GM12874 (cell line): ENCODE data around the gene SOCS4.

Experiments used
- CTCF ChIP-seq: IDR thresholded peaks from 2 replicates; pipeline ENCODE4 v1.5.1; 2011; ENCODE audit warnings: low read depth, mild to moderate bottlenecking, control low read depth, low read length, moderate library complexity; ENCODE audit not compliant: insufficient read depth

The SOCS4 gene

GRCh38 chr14:55084401-55085059, 57.5 kb downstream of the SOCS4 start:
- TF ChIP-seq CTCF = no peak

GRCh38 chr14:55085060-55085660, 58.1 kb downstream of the SOCS4 start:
- no peak for TF ChIP-seq CTCF

- TF ChIP-seq CTCF = no peak
Observed at GRCh38 chr14:55086938-55087337, 59.9 kb downstream of the SOCS4 start.

GRCh38 chr14:55088356-55088755, 61.3 kb downstream of the SOCS4 start:
- TF ChIP-seq CTCF = no peak

- TF ChIP-seq CTCF = no peak
Observed at GRCh38 chr14:55092341-55092740, 65.3 kb downstream of the SOCS4 start.

- no peak for TF ChIP-seq CTCF
Observed at GRCh38 chr14:55094292-55095157, 67.5 kb downstream of the SOCS4 start.

- TF ChIP-seq CTCF = no peak
Observed at GRCh38 chr14:55097881-55098560, 71.0 kb downstream of the SOCS4 start.
